OCI-LY7 (cell line): ENCODE data around the gene PLEKHM3. TPM values are rescaled to one million over a fixed set of nuclear protein-coding genes. Genes with fewer than 3 reads are reported as not detected.

Source experiments
- BruUV-seq: library from RNA; stranded (reverse); fragments of 400-500 nt; replicated peaks from 2 replicates; lab custom pipeline; 2021; lab: Mats Ljungman, UMichigan
- CTCF ChIA-PET: fragments of 300-600 bp; sonication (Branson Sonifier 250); formaldehyde crosslinking; loops from one replicate; lab custom pipeline; 2022; ENCODE audit warnings: antibody characterized with exemption; ENCODE audit not compliant: unreplicated experiment; lab: Charles Lee
- POLR2A ChIA-PET: fragments of 300-600 bp; sonication (Branson Sonifier 250); formaldehyde crosslinking; loops from one replicate; lab custom pipeline; 2022; ENCODE audit warnings: antibody characterized with exemption; lab: Charles Lee
- DNase-seq: peaks from one replicate; pipeline ENCODE4 v3.0.0-alpha.2; 2015; ENCODE audit warnings: low spot score
- H2AFZ ChIP-seq: fragments of 200-600 bp; sonication (generic), shearing (Covaris generic); 2 replicates; pipeline ENCODE4 v1.6.1; 2014; ENCODE audit warnings: mild to moderate bottlenecking, antibody characterized with exemption, low read length, moderate library complexity
- H3K27ac ChIP-seq: fragments of 200-600 bp; sonication (generic); 2 replicates; pipeline ENCODE4 v1.5.1; 2014; ENCODE audit warnings: mixed run types, low read depth, mild to moderate bottlenecking, moderate library complexity, low read length, inconsistent platforms; ENCODE audit not compliant: poor library complexity, severe bottlenecking
- H3K36me3 ChIP-seq: fragments of 200-600 bp; sonication (generic); 2 replicates; pipeline ENCODE4 v1.6.1; 2014; ENCODE audit warnings: mild to moderate bottlenecking, antibody characterized with exemption, low read length, moderate library complexity, mixed read lengths; ENCODE audit not compliant: insufficient read depth
- H3K4me1 ChIP-seq: fragments of 200-600 bp; sonication (generic); 2 replicates; pipeline ENCODE4 v1.5.1; 2014; ENCODE audit warnings: mild to moderate bottlenecking, low read length; ENCODE audit not compliant: insufficient read depth, poor library complexity, severe bottlenecking
- H3K4me2 ChIP-seq: fragments of 200-600 bp; sonication (generic); 2 replicates; pipeline ENCODE4 v1.6.1; 2014; ENCODE audit warnings: mild to moderate bottlenecking, low read length
- H3K4me3 ChIP-seq: fragments of 200-600 bp; sonication (generic); 2 replicates; pipeline ENCODE4 v1.5.1; 2014; ENCODE audit warnings: mild to moderate bottlenecking, low read depth, low read length; ENCODE audit not compliant: poor library complexity, severe bottlenecking
- H3K79me2 ChIP-seq: fragments of 200-600 bp; sonication (generic); 2 replicates; pipeline ENCODE4 v1.6.1; 2016; ENCODE audit warnings: low read depth, mild to moderate bottlenecking, low read length, moderate library complexity, mixed read lengths; ENCODE audit not compliant: insufficient read depth
- H3K9me2 ChIP-seq: fragments of 200-600 bp; sonication (generic); 2 replicates; pipeline ENCODE4 v1.6.1; 2016; ENCODE audit warnings: mild to moderate bottlenecking, low read length, mixed read lengths; ENCODE audit not compliant: insufficient read depth
- H3K9me3 ChIP-seq: fragments of 200-600 bp; sonication (generic); 2 replicates; pipeline ENCODE4 v1.6.1; 2014; ENCODE audit warnings: mild to moderate bottlenecking, mixed run types, low read length, mixed read lengths
- H4K20me1 ChIP-seq: fragments of 200-600 bp; sonication (generic); 2 replicates; pipeline ENCODE4 v1.6.1; 2014; ENCODE audit warnings: mild to moderate bottlenecking, antibody characterized with exemption, low read length, moderate library complexity, mixed read lengths; ENCODE audit not compliant: insufficient read depth
- CTCF ChIP-seq: fragments of 200-600 bp; sonication (generic); conservative IDR thresholded peaks from 2 replicates; pipeline ENCODE4 v1.5.1; 2014; ENCODE audit warnings: mild to moderate bottlenecking, antibody characterized with exemption, low read length, moderate library complexity, mixed read lengths
- EZH2phosphoT487 ChIP-seq: fragments of 200-600 bp; sonication (generic); IDR thresholded peaks from 2 replicates; pipeline ENCODE4 v1.6.1; 2018; ENCODE audit warnings: low read depth, borderline replicate concordance, mild to moderate bottlenecking, mixed run types, antibody characterized with exemption, low read length, moderate library complexity, mixed read lengths
- intact Hi-C: fragments of 100-400 bp; cut with micrococcal nuclease; formaldehyde crosslinking; loops from one replicate; pipeline ENCODE4 v1.10.0; 2022; ENCODE audit not compliant: unreplicated experiment
- total RNA-seq, 2 experiments: library from RNA; depleted of rRNA in 1 of 2; stranded (reverse); fragments of >200 nt in 1 of 2; shearing (Covaris generic) in 1 of 2; gene quantifications; 2 replicates each; pipeline ENCODE4 v1.2.3, GENCODE V29; 2014 to 2022

PLEKHM3 gene
- total RNA-seq, 2 experiments from 2014 or later, result 3.7 to 6.3 TPM

GRCh38 chr2:207956771-207957170, 68.6 kb downstream of the PLEKHM3 start:
- POLR2A ChIA-PET, result interaction anchor here (0.7 to 1.3 kb wide), 3 partner anchors 27 to 241 kb away, joined by 3 read pairs; no protein-coding TSS in a partner anchor

GRCh38 chr2:207955456-207955855, 69.9 kb downstream of the PLEKHM3 start:
- CTCF ChIA-PET, result no interaction called here
- Histone ChIP-seq H3K79me2 (no peaks in the 10 kb centered on the region), H3K4me1 (peaks cover 12% of the 10 kb centered on the region), H4K20me1 (no peaks in the 10 kb centered on the region), H3K27ac (no peak overlapping the region), H3K9me2 (no peaks in the 10 kb centered on the region), H2AFZ (no peak overlapping the region), H3K4me3 (no peak overlapping the region), H3K36me3 (no peaks in the 10 kb centered on the region), H3K4me2 (no peak overlapping the region), H3K9me3 (no peaks in the 10 kb centered on the region)
- DNase-seq, result no peak
- no TSS peak for BruUV-seq
- intact Hi-C loops, result no loop called here
- TF ChIP-seq EZH2phosphoT487, result no peak
- no peak for TF ChIP-seq CTCF
- POLR2A ChIA-PET, result interaction anchor here (0.6 to 0.9 kb wide), 2 partner anchors 16 to 120 kb away, joined by 3 read pairs; no protein-coding TSS in a partner anchor

More at GRCh38 chr2:207956771-207957170, 68.6 kb downstream of the PLEKHM3 start:
- peaks cover 8% of the 10 kb centered on the region for H3K4me1 ChIP-seq
- no peak overlapping the region for H3K4me2 ChIP-seq
- no peak for DNase-seq
- no peaks in the 10 kb centered on the region for H4K20me1 ChIP-seq
- H3K79me2 ChIP-seq, result no peaks in the 10 kb centered on the region
- H3K9me2 ChIP-seq, result no peaks in the 10 kb centered on the region
- intact Hi-C loops, result no loop called here
- H2AFZ ChIP-seq, result no peak overlapping the region
- CTCF ChIA-PET, result no interaction called here
- H3K36me3 ChIP-seq, result no peaks in the 10 kb centered on the region
- no peak overlapping the region for H3K4me3 ChIP-seq
- TF ChIP-seq CTCF (no peak), EZH2phosphoT487 (no peak)
- no peaks in the 10 kb centered on the region for H3K9me3 ChIP-seq
- no TSS peak for BruUV-seq
- H3K27ac ChIP-seq, result no peak overlapping the region

GRCh38 chr2:207953354-207953753, 72.0 kb downstream of the PLEKHM3 start:
- H3K9me3 ChIP-seq, result no peaks in the 10 kb centered on the region
- BruUV-seq, result no TSS peak
- POLR2A ChIA-PET, result interaction anchor here (0.6 to 2.0 kb wide), 7 partner anchors 10 to 1075 kb away, joined by 3 to 9 read pairs (median 3); no protein-coding TSS in a partner anchor
- H3K27ac ChIP-seq, result no peak overlapping the region
- H2AFZ ChIP-seq, result no peak overlapping the region
- no peaks in the 10 kb centered on the region for H3K9me2 ChIP-seq
- no peaks in the 10 kb centered on the region for H4K20me1 ChIP-seq
- H3K4me3 ChIP-seq, result no peak overlapping the region
- TF ChIP-seq EZH2phosphoT487 (no peak), CTCF (no peak)
- DNase-seq, result no peak
- no peaks in the 10 kb centered on the region for H3K36me3 ChIP-seq
- CTCF ChIA-PET, result no interaction called here
- no peaks in the 10 kb centered on the region for H3K79me2 ChIP-seq
- H3K4me1 ChIP-seq, result peaks cover 12% of the 10 kb centered on the region
- no peak overlapping the region for H3K4me2 ChIP-seq
- intact Hi-C loops, result no loop called here
